Kidney (tissue), 14 donors: ENCODE measurements around the gene FCRLA. TPM values are rescaled to one million over a fixed set of nuclear protein-coding genes. Genes with fewer than 3 reads are reported as not detected.

Source experiments
- DNase-seq, 5 donors: peaks; one replicate each; pipeline ENCODE4 v3.0.0-alpha.2; 2013 to 2020
- FAIRE-seq: peaks from 2 replicates; lab custom pipeline; 2012; peaks lifted over from hg19 to GRCh38; lab: Jason Lieb, UNC
- H3K27ac ChIP-seq, 2 donors: one replicate each; pipeline ENCODE4 v1.7.0; 2013; ENCODE audit warnings: low read depth in 2 of 2, low read length in 2 of 2, inconsistent platforms in 1 of 2
- H3K27me3 ChIP-seq: one replicate; pipeline ENCODE4 v1.7.1; 2013; ENCODE audit warnings: low read length, inconsistent platforms; ENCODE audit not compliant: control insufficient read depth, insufficient read depth
- H3K36me3 ChIP-seq, 3 donors: one replicate each; pipeline versions ENCODE4 v1.7.0 to v1.7.1; 2013; ENCODE audit warnings: low read length in 3 of 3, control low read depth in 1 of 3, inconsistent platforms in 1 of 3; ENCODE audit not compliant: insufficient read depth in 3 of 3, control insufficient read depth in 2 of 3
- H3K4me1 ChIP-seq, 3 donors: one replicate each; pipeline versions ENCODE4 v1.7.0 to v1.7.1; 2013; ENCODE audit warnings: low read length in 3 of 3, inconsistent platforms in 1 of 3, low read depth in 1 of 3; ENCODE audit not compliant: control insufficient read depth in 2 of 3, insufficient read depth in 2 of 3
- H3K4me3 ChIP-seq, 3 donors: one replicate each; pipeline versions ENCODE4 v1.7.0 to v1.8.1; 2013; ENCODE audit warnings: low read length in 3 of 3, control low read depth in 1 of 3, inconsistent platforms in 1 of 3
- H3K9ac ChIP-seq, 3 donors: one replicate each; pipeline versions ENCODE4 v1.7.0 to v1.7.1; 2013; ENCODE audit warnings: low read length in 3 of 3, control low read depth in 1 of 3, inconsistent platforms in 1 of 3
- H3K9me3 ChIP-seq, 3 donors: one replicate each; pipeline versions ENCODE4 v1.7.0 to v1.7.1; 2013; ENCODE audit warnings: low read length in 3 of 3, control low read depth in 1 of 3, inconsistent platforms in 1 of 3; ENCODE audit not compliant: control insufficient read depth in 2 of 3, insufficient read depth in 1 of 3
- CTCF ChIP-seq: IDR thresholded peaks from 3 replicates; pipeline ENCODE4 v1.5.1; 2012; ENCODE audit warnings: mild to moderate bottlenecking, moderate library complexity, borderline replicate concordance; ENCODE audit not compliant: insufficient read depth; ENCODE audit errors: extremely low read depth
- intact Hi-C: fragments of 100-400 bp; cut with DNase I; formaldehyde crosslinking; loops from one replicate; pipeline ENCODE4 v1.11.1; 2022
- polyA plus RNA-seq: library from polyadenylated mRNA; stranded (reverse); fragments of 350-450 nt; fragmentation: Illumina TruSeq; extraction: RNeasy Lipid Tissue Mini Kit (QIAGEN cat#74804); gene quantifications from one replicate; pipeline ENCODE4 v1.2.3, GENCODE V29; 2014; ENCODE audit warnings: low read depth, low replicate concordance; ENCODE audit not compliant: insufficient read depth
- total RNA-seq: library from RNA; stranded (reverse); fragmentation: NEBNext Ultra II Directional; extraction: Animal tissue kit (Norgen Biotek cat#: 25700); gene quantifications from one replicate; pipeline ENCODE4 v1.2.1, GENCODE V29; 2021
- donor health status: control.
- donor health status: control.
- donor health status: control.
- donor health status: control.
- donor health status: control.
- donor health status: DM: yes; HTN: yes; CAD: no.
- donor health status: Normal renal cell carcinoma (clear cell type).

Gene FCRLA
- total and polyA plus RNA-seq, 2 donors from 2014 or later = 1.7 TPM; not detected in 1

- no peak for TF ChIP-seq CTCF
- Histone ChIP-seq H3K27me3 (no peaks in the 10 kb centered on the region), H3K27ac (no peak overlapping the region), H3K4me3 (no peak overlapping the region), H3K9me3 (no peaks in the 10 kb centered on the region), H3K4me1 (peaks cover 0 to under 1% (median 0%) of the 10 kb centered on the region in 3 donors), H3K36me3 (no peaks in the 10 kb centered on the region), H3K9ac (no peak overlapping the region)
- FAIRE-seq (no peak), DNase-seq (no peak)
- intact Hi-C loops = no loop called here
Observed at GRCh38 chr1:161720422-161720821, 13.4 kb downstream of the FCRLA start.

GRCh38 chr1:161720956-161721737 lies 14.1 kb downstream of the FCRLA start, which contains the start of gene FCRLB:
FCRLB (plus strand) TSS chr1:161721544; CDS start chr1:161722673, 1,129 bp downstream.
- no peak for TF ChIP-seq CTCF
- no peak within 1 kb of the TSS for H3K9ac ChIP-seq
- H3K9me3 ChIP-seq = no peaks in the 10 kb centered on the region
- H3K4me3 ChIP-seq = no peak within 1 kb of the TSS
- no peaks in the 10 kb centered on the region for H3K27me3 ChIP-seq
- intact Hi-C loops = no loop called here
- DNase-seq (no peak), FAIRE-seq (no peak)
- H3K36me3 ChIP-seq = no peaks in the 10 kb centered on the region
- H3K27ac ChIP-seq = no peak within 1 kb of the TSS
- H3K4me1 ChIP-seq = peaks cover 0 to 5% (median 0%) of the 10 kb centered on the region in 3 donors

- no peak for TF ChIP-seq CTCF
- FAIRE-seq (no peak), DNase-seq (no peak)
- Histone ChIP-seq H3K9me3 (no peaks in the 10 kb centered on the region), H3K27ac (no peak overlapping the region), H3K27me3 (no peaks in the 10 kb centered on the region), H3K4me1 (peaks cover 0 to 5% (median 0%) of the 10 kb centered on the region in 3 donors), H3K4me3 (no peak overlapping the region), H3K9ac (no peak overlapping the region), H3K36me3 (no peaks in the 10 kb centered on the region)
- intact Hi-C loops = no loop called here
Observed at GRCh38 chr1:161721738-161722343, 14.8 kb downstream of the FCRLA start.
